Panc1 (cell line): ENCODE data around the gene APBB2. TPM values are rescaled to one million over a fixed set of nuclear protein-coding genes. Genes with fewer than 3 reads are reported as not detected.

Experiments
- ATAC-seq: fragments of 200-7000 bp; cut with Tn5 transposase; 2 replicates; pipeline ENCODE4 v1.9.1; 2020; ENCODE audit warnings: mild to moderate bottlenecking, moderate library complexity
- BruUV-seq: library from RNA; stranded (reverse); fragments of 400-500 nt; replicated peaks from 2 replicates; lab custom pipeline; 2021; lab: Mats Ljungman, UMichigan
- CTCF ChIA-PET: fragments of 300-600 bp; sonication (Branson Sonifier 250); formaldehyde crosslinking; loops from one replicate; lab custom pipeline; 2022; ENCODE audit warnings: antibody characterized with exemption; lab: Charles Lee
- POLR2A ChIA-PET: fragments of 300-600 bp; sonication (Branson Sonifier 250); formaldehyde crosslinking; loops from one replicate; lab custom pipeline; 2022; ENCODE audit warnings: antibody characterized with exemption; lab: Charles Lee
- DNase-seq: peaks from one replicate; pipeline ENCODE4 v3.0.0-alpha.2; 2010; ENCODE audit warnings: low read depth, low spot score
- H3K27ac ChIP-seq: 2 replicates; pipeline ENCODE4 v1.5.1; 2011; ENCODE audit warnings: mild to moderate bottlenecking, low read length, inconsistent platforms
- H3K27me3 ChIP-seq: fragments of 200-500 bp; sonication (Bioruptor generic); 2 replicates; pipeline ENCODE4 v1.6.0; 2014; ENCODE audit warnings: low read length, inconsistent platforms; ENCODE audit not compliant: control insufficient read depth, insufficient read depth
- H3K36me3 ChIP-seq: fragments of 200-500 bp; sonication (Bioruptor generic); 2 replicates; pipeline ENCODE4 v1.5.1; 2014; ENCODE audit warnings: inconsistent platforms, mild to moderate bottlenecking, low read length, moderate library complexity; ENCODE audit not compliant: control insufficient read depth, insufficient read depth
- H3K4me1 ChIP-seq: 2 replicates; pipeline ENCODE4 v1.5.1; 2011; ENCODE audit warnings: inconsistent platforms, mild to moderate bottlenecking, low read length, moderate library complexity; ENCODE audit not compliant: control insufficient read depth, insufficient read depth
- H3K4me3 ChIP-seq, 2 experiments: 2 replicates each; pipeline ENCODE4 v1.5.1; 2011 to 2012; ENCODE audit warnings: low read depth in 2 of 2, low read length in 2 of 2, mild to moderate bottlenecking in 2 of 2, inconsistent platforms in 1 of 2, moderate library complexity in 1 of 2
- H3K9me3 ChIP-seq: fragments of 200-500 bp; sonication (Bioruptor generic); 2 replicates; pipeline ENCODE4 v1.5.1; 2014; ENCODE audit warnings: low read depth, mild to moderate bottlenecking, inconsistent platforms, low read length, moderate library complexity; ENCODE audit not compliant: control insufficient read depth, insufficient read depth
- POLR2AphosphoS5 ChIP-seq: IDR thresholded peaks from 2 replicates; pipeline ENCODE4 v1.6.1; 2012; ENCODE audit warnings: mild to moderate bottlenecking, low read depth, low read length, moderate library complexity
- SIN3A ChIP-seq: IDR thresholded peaks from 2 replicates; pipeline ENCODE4 v1.6.1; 2012; ENCODE audit warnings: low read depth, mild to moderate bottlenecking, low read length, moderate library complexity, borderline replicate concordance; ENCODE audit not compliant: insufficient read depth
- TCF7L2 ChIP-seq: IDR thresholded peaks from 2 replicates; pipeline ENCODE4 v1.6.1; 2011; ENCODE audit warnings: mild to moderate bottlenecking, low read depth, low read length, inconsistent platforms
- in situ Hi-C: cut with HindIII; loops from 2 replicates; pipeline ENCODE4 v1.10.0; 2016; ENCODE audit warnings: low sequenced_read_pairs, low pct_unique_long_range_greater_than_20kb
- intact Hi-C: fragments of 100-400 bp; cut with micrococcal nuclease; formaldehyde crosslinking; loops from one replicate; pipeline ENCODE4 v1.10.0; 2022; ENCODE audit not compliant: unreplicated experiment
- total RNA-seq: library from RNA; stranded (reverse); gene quantifications from one replicate; pipeline ENCODE4 v1.2.1, GENCODE V29; 2021; ENCODE audit not compliant: unreplicated experiment
- TF ChIP-seq, protein P1 (sequence below): fragments of 450-650 bp; IDR thresholded peaks from 2 replicates; pipeline ENCODE4 v1.5.1; 2017; ENCODE audit warnings: mild to moderate bottlenecking
- TF ChIP-seq, protein P2 (sequence below), 2 experiments: IDR thresholded peaks; 2 replicates each; pipeline ENCODE4 v1.6.1; 2011 to 2012; ENCODE audit warnings: low read depth in 2 of 2, control low read depth in 1 of 2, low read length in 1 of 2, mild to moderate bottlenecking in 1 of 2, moderate library complexity in 1 of 2; ENCODE audit not compliant: insufficient read depth in 1 of 2

The APBB2 gene
- total RNA-seq, 1 experiment from 2014 or later = 27.1 TPM

DNA sequence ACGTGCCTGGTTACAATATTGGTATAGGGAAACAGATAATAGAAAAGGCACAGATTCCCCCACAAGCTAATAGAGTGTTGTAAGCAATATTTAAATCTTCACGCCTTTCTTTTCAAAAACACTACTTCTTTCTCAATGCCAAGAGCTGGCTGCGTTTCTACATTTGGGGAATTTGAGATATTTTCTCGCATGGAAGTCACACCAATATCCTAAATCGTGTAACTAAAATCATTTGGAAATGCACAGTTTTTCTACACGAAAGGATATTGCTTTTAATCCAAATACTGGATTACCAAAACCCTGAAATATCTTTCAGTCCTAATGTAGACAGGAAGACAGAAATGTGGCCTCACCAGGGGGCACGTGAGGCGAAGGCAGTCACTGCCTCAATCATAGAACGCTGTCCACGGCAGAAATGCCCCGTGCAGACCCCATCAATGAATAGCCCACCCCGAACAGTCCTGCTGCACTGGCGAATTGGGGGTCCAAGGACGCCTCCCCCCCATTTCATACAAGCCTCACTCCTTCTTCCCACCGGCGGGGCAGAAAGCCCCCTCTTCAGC is 358.0 kb downstream of the APBB2 start:
- Histone ChIP-seq H3K27ac (no peak overlapping the region), H3K27me3 (no peaks in the 10 kb centered on the region), H3K4me3 (no peak overlapping the region), H3K36me3 (no peaks in the 10 kb centered on the region), H3K9me3 (no peaks in the 10 kb centered on the region), H3K4me1 (no peaks in the 10 kb centered on the region)
- ATAC-seq = no peak
- intact Hi-C loops (no loop called here), in situ Hi-C loops (no loop called here)
- ChIA-PET POLR2A (no interaction called here), CTCF (no interaction called here)
- TF ChIP-seq TCF7L2 = no peak
- TF ChIP-seq, protein P1, sequence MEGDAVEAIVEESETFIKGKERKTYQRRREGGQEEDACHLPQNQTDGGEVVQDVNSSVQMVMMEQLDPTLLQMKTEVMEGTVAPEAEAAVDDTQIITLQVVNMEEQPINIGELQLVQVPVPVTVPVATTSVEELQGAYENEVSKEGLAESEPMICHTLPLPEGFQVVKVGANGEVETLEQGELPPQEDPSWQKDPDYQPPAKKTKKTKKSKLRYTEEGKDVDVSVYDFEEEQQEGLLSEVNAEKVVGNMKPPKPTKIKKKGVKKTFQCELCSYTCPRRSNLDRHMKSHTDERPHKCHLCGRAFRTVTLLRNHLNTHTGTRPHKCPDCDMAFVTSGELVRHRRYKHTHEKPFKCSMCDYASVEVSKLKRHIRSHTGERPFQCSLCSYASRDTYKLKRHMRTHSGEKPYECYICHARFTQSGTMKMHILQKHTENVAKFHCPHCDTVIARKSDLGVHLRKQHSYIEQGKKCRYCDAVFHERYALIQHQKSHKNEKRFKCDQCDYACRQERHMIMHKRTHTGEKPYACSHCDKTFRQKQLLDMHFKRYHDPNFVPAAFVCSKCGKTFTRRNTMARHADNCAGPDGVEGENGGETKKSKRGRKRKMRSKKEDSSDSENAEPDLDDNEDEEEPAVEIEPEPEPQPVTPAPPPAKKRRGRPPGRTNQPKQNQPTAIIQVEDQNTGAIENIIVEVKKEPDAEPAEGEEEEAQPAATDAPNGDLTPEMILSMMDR = no peak
- TF ChIP-seq POLR2AphosphoS5 = no peak
- TF ChIP-seq, protein P2, sequence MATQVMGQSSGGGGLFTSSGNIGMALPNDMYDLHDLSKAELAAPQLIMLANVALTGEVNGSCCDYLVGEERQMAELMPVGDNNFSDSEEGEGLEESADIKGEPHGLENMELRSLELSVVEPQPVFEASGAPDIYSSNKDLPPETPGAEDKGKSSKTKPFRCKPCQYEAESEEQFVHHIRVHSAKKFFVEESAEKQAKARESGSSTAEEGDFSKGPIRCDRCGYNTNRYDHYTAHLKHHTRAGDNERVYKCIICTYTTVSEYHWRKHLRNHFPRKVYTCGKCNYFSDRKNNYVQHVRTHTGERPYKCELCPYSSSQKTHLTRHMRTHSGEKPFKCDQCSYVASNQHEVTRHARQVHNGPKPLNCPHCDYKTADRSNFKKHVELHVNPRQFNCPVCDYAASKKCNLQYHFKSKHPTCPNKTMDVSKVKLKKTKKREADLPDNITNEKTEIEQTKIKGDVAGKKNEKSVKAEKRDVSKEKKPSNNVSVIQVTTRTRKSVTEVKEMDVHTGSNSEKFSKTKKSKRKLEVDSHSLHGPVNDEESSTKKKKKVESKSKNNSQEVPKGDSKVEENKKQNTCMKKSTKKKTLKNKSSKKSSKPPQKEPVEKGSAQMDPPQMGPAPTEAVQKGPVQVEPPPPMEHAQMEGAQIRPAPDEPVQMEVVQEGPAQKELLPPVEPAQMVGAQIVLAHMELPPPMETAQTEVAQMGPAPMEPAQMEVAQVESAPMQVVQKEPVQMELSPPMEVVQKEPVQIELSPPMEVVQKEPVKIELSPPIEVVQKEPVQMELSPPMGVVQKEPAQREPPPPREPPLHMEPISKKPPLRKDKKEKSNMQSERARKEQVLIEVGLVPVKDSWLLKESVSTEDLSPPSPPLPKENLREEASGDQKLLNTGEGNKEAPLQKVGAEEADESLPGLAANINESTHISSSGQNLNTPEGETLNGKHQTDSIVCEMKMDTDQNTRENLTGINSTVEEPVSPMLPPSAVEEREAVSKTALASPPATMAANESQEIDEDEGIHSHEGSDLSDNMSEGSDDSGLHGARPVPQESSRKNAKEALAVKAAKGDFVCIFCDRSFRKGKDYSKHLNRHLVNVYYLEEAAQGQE (IDR thresholded peaks at IDR 0.05; ENCODE audit: insufficient read depth in 1 of 2, low read depth in 2 of 2, low read length in 1 of 2) = no peak
- no peak for TF ChIP-seq SIN3A
- BruUV-seq = no TSS peak
- no peak for DNase-seq

DNA sequence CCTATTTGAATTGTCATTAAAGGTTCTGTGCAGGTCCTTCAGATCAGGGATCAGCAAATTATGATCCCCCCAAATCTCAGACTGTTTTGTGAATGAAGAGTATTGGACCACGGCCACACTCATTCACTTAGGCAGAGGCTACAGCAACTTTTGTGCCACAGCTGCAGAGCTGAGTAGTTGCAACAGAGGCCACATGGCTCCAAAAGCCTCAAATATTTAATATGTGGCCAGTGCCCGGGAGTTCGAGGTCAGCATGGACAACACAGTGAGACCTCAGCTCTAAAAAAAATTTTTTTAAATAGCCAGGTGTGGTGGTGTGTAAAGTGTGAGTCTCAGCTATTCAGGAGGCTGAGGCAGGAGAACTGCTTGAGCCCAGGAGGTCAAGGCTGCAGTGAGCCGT is 363.8 kb downstream of the APBB2 start:
- in situ Hi-C loops (no loop called here), intact Hi-C loops (no loop called here)
- BruUV-seq = no TSS peak
- no peaks in the 10 kb centered on the region for H3K36me3 ChIP-seq
- DNase-seq (no peak), ATAC-seq (no peak)
- TF ChIP-seq, protein P1 = no peak
- TF ChIP-seq, protein P2 (IDR thresholded peaks at IDR 0.05; ENCODE audit: insufficient read depth in 1 of 2, low read depth in 2 of 2, low read length in 1 of 2) = no peak
- no peak for TF ChIP-seq SIN3A
- no peak for TF ChIP-seq POLR2AphosphoS5
- no peak for TF ChIP-seq TCF7L2
- no peak overlapping the region for H3K4me3 ChIP-seq
- no peaks in the 10 kb centered on the region for H3K9me3 ChIP-seq
- no peaks in the 10 kb centered on the region for H3K27me3 ChIP-seq
- ChIA-PET CTCF (no interaction called here), POLR2A (no interaction called here)
- no peak overlapping the region for H3K27ac ChIP-seq
- H3K4me1 ChIP-seq = no peaks in the 10 kb centered on the region
